Neural cell (in vitro differentiated cells): ENCODE results near the gene ITGB1. TPM values are rescaled to one million over a fixed set of nuclear protein-coding genes. Genes with fewer than 3 reads are reported as not detected.
A peak's percentile ranks its signal among the peaks of the same experiment; 100 is the strongest.

Experiments used
- H2AFZ ChIP-seq: fragments of 200-600, 300-800 bp; sonication (generic), shearing (Covaris generic); 2 replicates; pipeline ENCODE4 v1.6.0; 2014; ENCODE audit warnings: low read depth, mild to moderate bottlenecking, antibody characterized with exemption, low read length, moderate library complexity
- H3F3A ChIP-seq: fragments of 200-600 bp; shearing (Covaris generic); 2 replicates; pipeline ENCODE4 v1.6.1; 2016; ENCODE audit warnings: mild to moderate bottlenecking, moderate library complexity, mixed read lengths, antibody characterized with exemption, low read length; ENCODE audit not compliant: insufficient read depth, poor library complexity, severe bottlenecking
- H3K27ac ChIP-seq: fragments of 200-600, 300-800 bp; sonication (generic), shearing (Covaris generic); 2 replicates; pipeline ENCODE4 v1.5.1; 2014; ENCODE audit warnings: mild to moderate bottlenecking, low read length, moderate library complexity
- H3K27me3 ChIP-seq: fragments of 300-800, 200-600 bp; sonication (generic), shearing (Covaris generic); 2 replicates; pipeline ENCODE4 v1.6.0; 2014; ENCODE audit warnings: mild to moderate bottlenecking, low read depth, low read length, moderate library complexity; ENCODE audit not compliant: insufficient read depth
- H3K36me3 ChIP-seq: fragments of 300-800, 200-600 bp; sonication (generic), shearing (Covaris generic); 2 replicates; pipeline ENCODE4 v1.5.1; 2014; ENCODE audit warnings: mild to moderate bottlenecking, antibody characterized with exemption, low read length, moderate library complexity; ENCODE audit not compliant: insufficient read depth
- H3K4me2 ChIP-seq: fragments of 300-800, 200-600 bp; sonication (generic), shearing (Covaris generic); 2 replicates; pipeline ENCODE4 v1.6.0; 2014; ENCODE audit warnings: mild to moderate bottlenecking, low read length
- H3K4me3 ChIP-seq: fragments of 300-800, 200-600 bp; sonication (generic), shearing (Covaris generic); 2 replicates; pipeline ENCODE4 v1.5.1; 2014; ENCODE audit warnings: mild to moderate bottlenecking, low read length, moderate library complexity
- H3K79me2 ChIP-seq: fragments of 200-600 bp; shearing (Covaris generic); replicated peaks from 2 replicates; pipeline ENCODE4 v1.6.0; 2014; ENCODE audit warnings: mild to moderate bottlenecking, low read length, moderate library complexity; ENCODE audit not compliant: insufficient read depth
- H3K9ac ChIP-seq: fragments of 300-800, 200-600 bp; sonication (generic), shearing (Covaris generic); 2 replicates; pipeline ENCODE4 v1.6.1; 2016; ENCODE audit warnings: mild to moderate bottlenecking, low read length, mixed read lengths
- H3K9me2 ChIP-seq: fragments of 200-600 bp; shearing (Covaris generic); 2 replicates; pipeline ENCODE4 v1.6.1; 2016; ENCODE audit warnings: mild to moderate bottlenecking, low read length, mixed read lengths; ENCODE audit not compliant: insufficient read depth
- H3K9me3 ChIP-seq: fragments of 200-600, 300-800 bp; sonication (generic), shearing (Covaris generic); 2 replicates; pipeline ENCODE4 v1.6.1; 2016; ENCODE audit warnings: mild to moderate bottlenecking, mixed run types, low read length, moderate library complexity, mixed read lengths
- H4K20me1 ChIP-seq: fragments of 200-600 bp; shearing (Covaris generic); 2 replicates; pipeline ENCODE4 v1.6.1; 2016; ENCODE audit warnings: mild to moderate bottlenecking, mixed run types; ENCODE audit not compliant: insufficient read depth
- EP300 ChIP-seq: fragments of 450-650 bp; conservative IDR thresholded peaks from 2 replicates; pipeline ENCODE4 v1.6.1; 2014; ENCODE audit warnings: antibody characterized with exemption, mild to moderate bottlenecking, moderate library complexity; ENCODE audit not compliant: poor library complexity, severe bottlenecking
- EZH2 ChIP-seq: fragments of 200-600, 300-800 bp; shearing (Covaris generic), sonication (generic); IDR thresholded peaks from 2 replicates; pipeline ENCODE4 v1.6.1; 2014; ENCODE audit warnings: antibody characterized with exemption, low read length, borderline replicate concordance, mild to moderate bottlenecking; ENCODE audit not compliant: insufficient read depth, poor library complexity, severe bottlenecking
- MXI1 ChIP-seq: fragments of 450-650 bp; conservative IDR thresholded peaks from 2 replicates; pipeline ENCODE4 v1.6.1; 2014; ENCODE audit warnings: antibody characterized with exemption, mild to moderate bottlenecking; ENCODE audit not compliant: poor library complexity, severe bottlenecking
- POLR2AphosphoS5 ChIP-seq: IDR thresholded peaks from 2 replicates; pipeline ENCODE4 v1.6.1; 2012
- RAD21 ChIP-seq: fragments of 450-650 bp; conservative IDR thresholded peaks from 2 replicates; pipeline ENCODE4 v1.6.1; 2014; ENCODE audit warnings: antibody characterized with exemption, mild to moderate bottlenecking, moderate library complexity
- REST ChIP-seq: IDR thresholded peaks from 2 replicates; pipeline ENCODE4 v1.6.1; 2012; ENCODE audit warnings: borderline replicate concordance
- SMC3 ChIP-seq: fragments of 450-650 bp; conservative IDR thresholded peaks from 2 replicates; pipeline ENCODE4 v1.6.1; 2014; ENCODE audit warnings: antibody characterized with exemption, mild to moderate bottlenecking, moderate library complexity; ENCODE audit not compliant: poor library complexity
- TAF1 ChIP-seq: IDR thresholded peaks from 2 replicates; pipeline ENCODE4 v1.6.1; 2012; ENCODE audit warnings: low read depth
- polyA plus RNA-seq: library from polyadenylated mRNA; depleted of rRNA; stranded (reverse); fragments of >200 nt; gene quantifications from 2 replicates; pipeline ENCODE4 v1.2.3, GENCODE V29; 2014
- TF ChIP-seq, protein P1 (sequence below): fragments of 450-650 bp; IDR thresholded peaks from 2 replicates; pipeline ENCODE4 v1.5.1; 2014; ENCODE audit warnings: antibody characterized with exemption, mild to moderate bottlenecking, moderate library complexity; ENCODE audit not compliant: poor library complexity, severe bottlenecking

The ITGB1 gene
- polyA plus RNA-seq, 1 donor from 2014 or later: 62.4 TPM

- Histone ChIP-seq H3K9me2 (no peaks in the 10 kb centered on the region), H3K4me2 (peak overlapping the region; percentile 87), H3K79me2 (peaks cover 82% of the 10 kb centered on the region), H3K9ac (no peak overlapping the region), H3K27ac (no peak overlapping the region), H3K36me3 (no peaks in the 10 kb centered on the region), H3F3A (no peaks in the 10 kb centered on the region), H3K9me3 (no peaks in the 10 kb centered on the region), H2AFZ (no peak overlapping the region), H3K4me3 (peak overlapping the region; percentile 99), H3K27me3 (no peaks in the 10 kb centered on the region), H4K20me1 (no peaks in the 10 kb centered on the region)
- TF ChIP-seq EP300 (no peak), POLR2AphosphoS5 (no peak), RAD21 (no peak), REST (no peak), SMC3 (no peak), EZH2 (no peak), MXI1 (no peak), TAF1 (no peak)
- TF ChIP-seq, protein P1, sequence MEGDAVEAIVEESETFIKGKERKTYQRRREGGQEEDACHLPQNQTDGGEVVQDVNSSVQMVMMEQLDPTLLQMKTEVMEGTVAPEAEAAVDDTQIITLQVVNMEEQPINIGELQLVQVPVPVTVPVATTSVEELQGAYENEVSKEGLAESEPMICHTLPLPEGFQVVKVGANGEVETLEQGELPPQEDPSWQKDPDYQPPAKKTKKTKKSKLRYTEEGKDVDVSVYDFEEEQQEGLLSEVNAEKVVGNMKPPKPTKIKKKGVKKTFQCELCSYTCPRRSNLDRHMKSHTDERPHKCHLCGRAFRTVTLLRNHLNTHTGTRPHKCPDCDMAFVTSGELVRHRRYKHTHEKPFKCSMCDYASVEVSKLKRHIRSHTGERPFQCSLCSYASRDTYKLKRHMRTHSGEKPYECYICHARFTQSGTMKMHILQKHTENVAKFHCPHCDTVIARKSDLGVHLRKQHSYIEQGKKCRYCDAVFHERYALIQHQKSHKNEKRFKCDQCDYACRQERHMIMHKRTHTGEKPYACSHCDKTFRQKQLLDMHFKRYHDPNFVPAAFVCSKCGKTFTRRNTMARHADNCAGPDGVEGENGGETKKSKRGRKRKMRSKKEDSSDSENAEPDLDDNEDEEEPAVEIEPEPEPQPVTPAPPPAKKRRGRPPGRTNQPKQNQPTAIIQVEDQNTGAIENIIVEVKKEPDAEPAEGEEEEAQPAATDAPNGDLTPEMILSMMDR: no peak
Observed at GRCh38 chr10:32955790-32956189, 2.2 kb downstream of the ITGB1 start.

GRCh38 chr10:32955299-32955772, 2.7 kb downstream of the ITGB1 start:
- Histone ChIP-seq H3K4me2 (peak overlapping the region; percentile 87), H3K27me3 (no peaks in the 10 kb centered on the region), H3K36me3 (no peaks in the 10 kb centered on the region), H3K79me2 (peaks cover 84% of the 10 kb centered on the region), H3K27ac (no peak overlapping the region), H3F3A (no peaks in the 10 kb centered on the region), H2AFZ (no peak overlapping the region), H4K20me1 (no peaks in the 10 kb centered on the region), H3K9ac (no peak overlapping the region), H3K9me3 (no peaks in the 10 kb centered on the region), H3K4me3 (peak overlapping the region; percentile 99), H3K9me2 (no peaks in the 10 kb centered on the region)
- TF ChIP-seq EP300: no peak
- TF ChIP-seq, protein P1: no peak
- TF ChIP-seq POLR2AphosphoS5: no peak
- TF ChIP-seq SMC3: no peak
- no peak for TF ChIP-seq RAD21
- no peak for TF ChIP-seq EZH2
- no peak for TF ChIP-seq REST
- no peak for TF ChIP-seq MXI1
- no peak for TF ChIP-seq TAF1
